Stimulated activated naive B cell treated with anti-CD40 and anti-IgM and Interleukin-4, amounts not matched to agents 10 μg/mL and 1 μg/mL and 100 μg/mL, for 72 hours (primary cell): ENCODE results near the gene NFATC1.

Experiments used
- ATAC-seq, 2 donors: fragments of 150-1000 bp; cut with Tn5 transposase; replicated peaks; 2 replicates each; pipeline ENCODE4 v1.10.0; 2021; ENCODE audit warnings: moderate library complexity in 1 of 2
- DNase-seq: peaks from one replicate; pipeline ENCODE4 v3.0.0; 2021
- H3K27ac Mint-ChIP-seq: one replicate; pipeline ENCODE4 v1.8.0; 2022; ENCODE audit warnings: mild to moderate bottlenecking, mixed read lengths
- H3K27me3 Mint-ChIP-seq, 2 donors: one replicate each; pipeline ENCODE4 v1.8.0; 2022; ENCODE audit warnings: mixed read lengths in 2 of 2
- H3K36me3 Mint-ChIP-seq, 2 donors: one replicate each; pipeline ENCODE4 v1.8.0; 2022; ENCODE audit warnings: mixed read lengths in 2 of 2, mild to moderate bottlenecking in 1 of 2
- H3K4me1 Mint-ChIP-seq, 2 donors: one replicate each; pipeline ENCODE4 v1.8.0; 2022; ENCODE audit warnings: mixed read lengths in 2 of 2, mild to moderate bottlenecking in 1 of 2
- H3K4me3 Mint-ChIP-seq, 2 donors: one replicate each; pipeline ENCODE4 v1.8.0; 2022; ENCODE audit warnings: mild to moderate bottlenecking in 2 of 2, mixed read lengths in 2 of 2, moderate library complexity in 1 of 2
- H3K9me3 Mint-ChIP-seq, 2 donors: one replicate each; pipeline ENCODE4 v1.8.0; 2022; ENCODE audit warnings: mixed read lengths in 2 of 2, mild to moderate bottlenecking in 1 of 2

Gene NFATC1

GRCh38 chr18:79458917-79459803 is 63.4 kb downstream of the NFATC1 start:
- no peak for ATAC-seq
- H3K4me1 Mint-ChIP-seq = peaks cover 48 to 72% of the 10 kb centered on the region in 2 donors
- DNase-seq = no peak
- H3K36me3 Mint-ChIP-seq = peaks cover 54 to 80% of the 10 kb centered on the region in 2 donors
- H3K27me3 Mint-ChIP-seq = no peaks in the 10 kb centered on the region
- peak overlapping the region; percentile 73 to 74 for H3K4me3 Mint-ChIP-seq
- no peaks in the 10 kb centered on the region for H3K9me3 Mint-ChIP-seq
- peak overlapping the region; percentile 98 for H3K27ac Mint-ChIP-seq

- peak overlapping the region; percentile 98 for H3K27ac Mint-ChIP-seq
- DNase-seq (no peak), ATAC-seq (peak; percentile 50 to 53)
- peak overlapping the region; percentile 73 to 74 for H3K4me3 Mint-ChIP-seq
- no peaks in the 10 kb centered on the region for H3K9me3 Mint-ChIP-seq
- peaks cover 49 to 76% of the 10 kb centered on the region in 2 donors for H3K4me1 Mint-ChIP-seq
- no peaks in the 10 kb centered on the region for H3K27me3 Mint-ChIP-seq
- H3K36me3 Mint-ChIP-seq = peaks cover 54 to 77% of the 10 kb centered on the region in 2 donors
Measured at GRCh38 chr18:79459946-79460480, 64.3 kb downstream of the NFATC1 start.

GRCh38 chr18:79460481-79461300 is 65.0 kb downstream of the NFATC1 start:
- ATAC-seq = peak; percentile 63 to 70
- peaks cover 61 to 80% of the 10 kb centered on the region in 2 donors for H3K36me3 Mint-ChIP-seq
- peaks cover 55 to 83% of the 10 kb centered on the region in 2 donors for H3K4me1 Mint-ChIP-seq
- peak overlapping the region; percentile 98 for H3K27ac Mint-ChIP-seq
- peak overlapping the region; percentile 73 to 74 for H3K4me3 Mint-ChIP-seq
- H3K9me3 Mint-ChIP-seq = no peaks in the 10 kb centered on the region
- H3K27me3 Mint-ChIP-seq = no peaks in the 10 kb centered on the region
- peak; percentile 49 for DNase-seq

GRCh38 chr18:79461627-79462026 is 65.9 kb downstream of the NFATC1 start:
- H3K4me3 Mint-ChIP-seq = peak overlapping the region; percentile 29 to 48
- no peak for ATAC-seq
- peak overlapping the region; percentile 98 for H3K27ac Mint-ChIP-seq
- H3K27me3 Mint-ChIP-seq = no peaks in the 10 kb centered on the region
- no peaks in the 10 kb centered on the region for H3K9me3 Mint-ChIP-seq
- H3K36me3 Mint-ChIP-seq = peaks cover 61 to 79% of the 10 kb centered on the region in 2 donors
- no peak for DNase-seq
- peaks cover 60 to 90% of the 10 kb centered on the region in 2 donors for H3K4me1 Mint-ChIP-seq

- H3K27ac Mint-ChIP-seq = peak overlapping the region; percentile 87
- H3K27me3 Mint-ChIP-seq = no peaks in the 10 kb centered on the region
- H3K36me3 Mint-ChIP-seq = peaks cover 63 to 82% of the 10 kb centered on the region in 2 donors
- H3K4me1 Mint-ChIP-seq = peaks cover 61 to 90% of the 10 kb centered on the region in 2 donors
- no peaks in the 10 kb centered on the region for H3K9me3 Mint-ChIP-seq
- DNase-seq (no peak), ATAC-seq (no peak)
- peak overlapping the region in 1 of 2 donors; percentile 43 for H3K4me3 Mint-ChIP-seq
Measured at GRCh38 chr18:79463424-79463960, 67.8 kb downstream of the NFATC1 start.

GRCh38 chr18:79465392-79465991 is 69.8 kb downstream of the NFATC1 start:
- Mint-ChIP-seq H3K4me1 (peaks cover 49 to 79% of the 10 kb centered on the region in 2 donors), H3K9me3 (no peaks in the 10 kb centered on the region), H3K36me3 (peaks cover 62 to 81% of the 10 kb centered on the region in 2 donors), H3K27ac (peak overlapping the region; percentile 98), H3K4me3 (peak overlapping the region; percentile 86 to 90), H3K27me3 (no peaks in the 10 kb centered on the region)
- ATAC-seq (peak; percentile 76 to 85), DNase-seq (peak; percentile 67)

GRCh38 chr18:79466591-79466990 is 70.9 kb downstream of the NFATC1 start:
- ATAC-seq = peak; percentile 56 to 60
- H3K27me3 Mint-ChIP-seq = no peaks in the 10 kb centered on the region
- H3K4me1 Mint-ChIP-seq = peaks cover 43 to 70% of the 10 kb centered on the region in 2 donors
- H3K36me3 Mint-ChIP-seq = peaks cover 66 to 81% of the 10 kb centered on the region in 2 donors
- H3K27ac Mint-ChIP-seq = peak overlapping the region; percentile 96
- H3K4me3 Mint-ChIP-seq = peak overlapping the region; percentile 73 to 74
- H3K9me3 Mint-ChIP-seq = no peaks in the 10 kb centered on the region
- peak; percentile 49 for DNase-seq

- H3K27me3 Mint-ChIP-seq = no peaks in the 10 kb centered on the region
- H3K4me1 Mint-ChIP-seq = peaks cover 38 to 65% of the 10 kb centered on the region in 2 donors
- ATAC-seq (no peak), DNase-seq (no peak)
- H3K4me3 Mint-ChIP-seq = peak overlapping the region; percentile 73 to 74
- no peaks in the 10 kb centered on the region for H3K9me3 Mint-ChIP-seq
- peaks cover 62 to 81% of the 10 kb centered on the region in 2 donors for H3K36me3 Mint-ChIP-seq
- H3K27ac Mint-ChIP-seq = peak overlapping the region; percentile 96
Measured at GRCh38 chr18:79467126-79467525, 71.4 kb downstream of the NFATC1 start.

GRCh38 chr18:79468119-79468789 is 72.5 kb downstream of the NFATC1 start:
- peak overlapping the region; percentile 71 for H3K27ac Mint-ChIP-seq
- peak overlapping the region in 1 of 2 donors; percentile 17 for H3K4me3 Mint-ChIP-seq
- peaks cover 65 to 82% of the 10 kb centered on the region in 2 donors for H3K36me3 Mint-ChIP-seq
- no peak for DNase-seq
- no peak for ATAC-seq
- H3K4me1 Mint-ChIP-seq = peaks cover 33 to 54% of the 10 kb centered on the region in 2 donors
- no peaks in the 10 kb centered on the region for H3K27me3 Mint-ChIP-seq
- H3K9me3 Mint-ChIP-seq = peaks cover 0 to 5% of the 10 kb centered on the region in 2 donors

- DNase-seq = no peak
- H3K36me3 Mint-ChIP-seq = peaks cover 57 to 76% of the 10 kb centered on the region in 2 donors
- peak overlapping the region; percentile 31 for H3K27ac Mint-ChIP-seq
- H3K4me3 Mint-ChIP-seq = no peak overlapping the region
- peaks cover 0 to 5% of the 10 kb centered on the region in 2 donors for H3K9me3 Mint-ChIP-seq
- H3K27me3 Mint-ChIP-seq = no peaks in the 10 kb centered on the region
- no peak for ATAC-seq
- H3K4me1 Mint-ChIP-seq = peaks cover 30 to 43% of the 10 kb centered on the region in 2 donors
Measured at GRCh38 chr18:79469309-79469708, 73.6 kb downstream of the NFATC1 start.

- DNase-seq (no peak), ATAC-seq (no peak)
- Mint-ChIP-seq H3K27me3 (no peaks in the 10 kb centered on the region), H3K4me1 (peaks cover 29 to 41% of the 10 kb centered on the region in 2 donors), H3K36me3 (peaks cover 55 to 75% of the 10 kb centered on the region in 2 donors), H3K27ac (peak overlapping the region; percentile 59), H3K9me3 (peaks cover 0 to 5% of the 10 kb centered on the region in 2 donors), H3K4me3 (peak overlapping the region in 1 of 2 donors; percentile 37)
Measured at GRCh38 chr18:79469751-79470505, 74.2 kb downstream of the NFATC1 start.

- Mint-ChIP-seq H3K36me3 (peaks cover 49 to 71% of the 10 kb centered on the region in 2 donors), H3K4me3 (no peak overlapping the region), H3K4me1 (peaks cover 23 to 35% of the 10 kb centered on the region in 2 donors), H3K9me3 (peaks cover 0 to 5% of the 10 kb centered on the region in 2 donors), H3K27ac (peak overlapping the region; percentile 65), H3K27me3 (no peaks in the 10 kb centered on the region)
- ATAC-seq (no peak), DNase-seq (no peak)
Measured at GRCh38 chr18:79470547-79470946, 74.8 kb downstream of the NFATC1 start.
